K562 (cell line): ENCODE results near the gene MEGF11. TPM values are rescaled to one million over a fixed set of nuclear protein-coding genes. Genes with fewer than 3 reads are reported as not detected.

ENCODE experiments used
- BDP1 ChIP-seq: IDR thresholded peaks from 3 replicates; pipeline ENCODE4 v1.6.1; 2011; ENCODE audit not compliant: insufficient read length, insufficient read depth
- CREB1 ChIP-seq, 2 experiments: sonication (generic) in 1 of 2; formaldehyde crosslinking in 1 of 2; IDR thresholded peaks; 2 replicates each; pipeline versions ENCODE4 v1.6.1 to v1.8.0; 2012 to 2022; ENCODE audit warnings: inconsistent platforms in 1 of 2, mild to moderate bottlenecking in 1 of 2, missing genetic modification reagents in 1 of 2, moderate library complexity in 1 of 2
- FOXJ3 ChIP-seq: sonication (generic); formaldehyde crosslinking; IDR thresholded peaks from 2 replicates; pipeline ENCODE4 v1.4.0; 2020; ENCODE audit warnings: mild to moderate bottlenecking, missing genetic modification reagents
- ILF3 ChIP-seq: fragments of 450-650 bp; IDR thresholded peaks from 2 replicates; pipeline ENCODE4 v1.6.1; 2018; ENCODE audit warnings: antibody characterized with exemption, mild to moderate bottlenecking, moderate library complexity, borderline replicate concordance
- MAX ChIP-seq: sonication (generic); formaldehyde crosslinking; IDR thresholded peaks from 2 replicates; pipeline ENCODE4 v1.9.0; 2022; ENCODE audit warnings: mild to moderate bottlenecking, missing genetic modification reagents
- NFRKB ChIP-seq: fragments of 450-650 bp; IDR thresholded peaks from 2 replicates; pipeline ENCODE4 v1.6.1; 2016; ENCODE audit warnings: low read depth
- PRMT5 ChIP-seq: sonication (generic); formaldehyde crosslinking; IDR thresholded peaks from 2 replicates; pipeline ENCODE4 v1.5.0; 2020; ENCODE audit warnings: missing genetic modification reagents
- SFPQ ChIP-seq: fragments of 200-400 bp; formaldehyde crosslinking; IDR thresholded peaks from 2 replicates; pipeline ENCODE4 v1.6.1; 2017; ENCODE audit warnings: mild to moderate bottlenecking, low read depth, low read length, moderate library complexity
- SLC30A9 ChIP-seq: fragments of 250-450 bp; sonication (Bioruptor Pico); IDR thresholded peaks from 2 replicates; pipeline ENCODE4 v1.8.0; 2022; ENCODE audit warnings: mild to moderate bottlenecking, moderate library complexity
- SRSF9 ChIP-seq: fragments of 200-400 bp; formaldehyde crosslinking; IDR thresholded peaks from 2 replicates; pipeline ENCODE4 v1.6.1; 2017; ENCODE audit warnings: low read depth, low read length, borderline replicate concordance
- STAG1 ChIP-seq: sonication (generic); formaldehyde crosslinking; IDR thresholded peaks from 2 replicates; pipeline ENCODE4 v1.5.0; 2020; ENCODE audit warnings: missing genetic modification reagents, borderline replicate concordance
- THRAP3 ChIP-seq: fragments of 450-650 bp; IDR thresholded peaks from 2 replicates; pipeline ENCODE4 v1.6.1; 2016; ENCODE audit warnings: mild to moderate bottlenecking, inconsistent platforms, borderline replicate concordance
- WHSC1 ChIP-seq: IDR thresholded peaks from one replicate; pipeline ENCODE4 v1.6.1; 2012; ENCODE audit warnings: low read length, control low read depth, inconsistent platforms
- ZBTB2 ChIP-seq: fragments of 450-650 bp; IDR thresholded peaks from 2 replicates; pipeline ENCODE4 v1.6.1; 2016; ENCODE audit warnings: antibody characterized with exemption
- ZNF165 ChIP-seq: fragments of 250-450 bp; sonication (Bioruptor Pico); IDR thresholded peaks from 2 replicates; pipeline ENCODE4 v1.4.0; 2020; ENCODE audit warnings: borderline replicate concordance
- ZNF586 ChIP-seq: fragments of 450-650 bp; formaldehyde crosslinking; conservative IDR thresholded peaks from 2 replicates; pipeline ENCODE4 v1.4.0; 2020; ENCODE audit warnings: mild to moderate bottlenecking, moderate library complexity
- polyA plus RNA-seq, 8 experiments: library from polyadenylated mRNA; depleted of rRNA in 4 of 8; stranded (reverse) in 5 of 8; unstranded in 3 of 8; fragments of >200 nt; fragmentation: Nextera tagmentation in 2 of 8; fragmentation: Illumina TruSeq in 1 of 8; extraction: Ambion mirVana in 2 of 8; extraction: Trizol in 1 of 8; gene quantifications; 2 replicates each; pipeline versions ENCODE4 v1.2.1 to v1.2.3, GENCODE V29; 2011 to 2014; ENCODE audit warnings: inconsistent platforms in 1 of 8, missing spikeins in 1 of 8
- total RNA-seq, 7 experiments: library from RNA; depleted of rRNA in 6 of 7; stranded (reverse); fragments of >200 nt in 6 of 7; fragmentation: Illumina TruSeq in 2 of 7; extraction: Trizol in 2 of 7; gene quantifications; 2 replicates each; pipeline versions ENCODE4 v1.2.1 to v1.2.3, GENCODE V29; 2011 to 2021; ENCODE audit warnings: low replicate concordance in 1 of 7
- TF ChIP-seq, protein P1 (sequence below): fragments of 250-450 bp; sonication (Bioruptor Pico); IDR thresholded peaks from 2 replicates; pipeline ENCODE4 v1.8.0; 2022; ENCODE audit warnings: inconsistent platforms, mild to moderate bottlenecking, moderate library complexity, borderline replicate concordance
- TF ChIP-seq, protein P2 (sequence below): fragments of 250-450 bp; sonication (Bioruptor Pico); IDR thresholded peaks from 2 replicates; pipeline ENCODE4 v1.4.0; 2020; ENCODE audit warnings: mild to moderate bottlenecking

MEGF11 gene
- total and polyA plus RNA-seq, 9 of the 15 experiments (the other 6 are each of a cell fraction or from before 2014, with no cell fraction given), result 0.06 to 0.23 (median 0.20) TPM; not detected in 6

GRCh38 chr15:65980824-65981456, 272.6 kb downstream of the MEGF11 start (continued):
- TF ChIP-seq ILF3, result no peak
- TF ChIP-seq WHSC1, result no peak
- TF ChIP-seq MAX (CRISPR knock-in tag), result no peak
- no peak for TF ChIP-seq ZBTB2
- TF ChIP-seq CREB1 (IDR thresholded peaks at IDR 0.05), result no peak
- TF ChIP-seq CREB1 (CRISPR knock-in tag; IDR thresholded peaks at IDR 0.05), result no peak
- no peak for TF ChIP-seq ZNF165 (CRISPR knock-in tag)
- no peak for TF ChIP-seq BDP1
- no peak for TF ChIP-seq PRMT5 (CRISPR knock-in tag)
- no peak for TF ChIP-seq SRSF9
- TF ChIP-seq SLC30A9 (CRISPR knock-in tag), result no peak
- no peak for TF ChIP-seq STAG1
- TF ChIP-seq SFPQ, result no peak
- no peak for TF ChIP-seq ZNF586
- TF ChIP-seq NFRKB, result no peak
- TF ChIP-seq THRAP3, result no peak
- TF ChIP-seq FOXJ3 (CRISPR knock-in tag), result no peak
- TF ChIP-seq, protein P1, sequence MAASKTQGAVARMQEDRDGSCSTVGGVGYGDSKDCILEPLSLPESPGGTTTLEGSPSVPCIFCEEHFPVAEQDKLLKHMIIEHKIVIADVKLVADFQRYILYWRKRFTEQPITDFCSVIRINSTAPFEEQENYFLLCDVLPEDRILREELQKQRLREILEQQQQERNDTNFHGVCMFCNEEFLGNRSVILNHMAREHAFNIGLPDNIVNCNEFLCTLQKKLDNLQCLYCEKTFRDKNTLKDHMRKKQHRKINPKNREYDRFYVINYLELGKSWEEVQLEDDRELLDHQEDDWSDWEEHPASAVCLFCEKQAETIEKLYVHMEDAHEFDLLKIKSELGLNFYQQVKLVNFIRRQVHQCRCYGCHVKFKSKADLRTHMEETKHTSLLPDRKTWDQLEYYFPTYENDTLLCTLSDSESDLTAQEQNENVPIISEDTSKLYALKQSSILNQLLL (CRISPR knock-in tag), result no peak
- TF ChIP-seq, protein P2, sequence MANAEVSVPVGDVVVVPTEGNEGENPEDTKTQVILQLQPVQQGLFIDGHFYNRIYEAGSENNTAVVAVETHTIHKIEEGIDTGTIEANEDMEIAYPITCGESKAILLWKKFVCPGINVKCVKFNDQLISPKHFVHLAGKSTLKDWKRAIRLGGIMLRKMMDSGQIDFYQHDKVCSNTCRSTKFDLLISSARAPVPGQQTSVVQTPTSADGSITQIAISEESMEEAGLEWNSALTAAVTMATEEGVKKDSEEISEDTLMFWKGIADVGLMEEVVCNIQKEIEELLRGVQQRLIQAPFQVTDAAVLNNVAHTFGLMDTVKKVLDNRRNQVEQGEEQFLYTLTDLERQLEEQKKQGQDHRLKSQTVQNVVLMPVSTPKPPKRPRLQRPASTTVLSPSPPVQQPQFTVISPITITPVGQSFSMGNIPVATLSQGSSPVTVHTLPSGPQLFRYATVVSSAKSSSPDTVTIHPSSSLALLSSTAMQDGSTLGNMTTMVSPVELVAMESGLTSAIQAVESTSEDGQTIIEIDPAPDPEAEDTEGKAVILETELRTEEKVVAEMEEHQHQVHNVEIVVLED, result no peak
